ENCODE measurements around the gene SPIRE2. TPM values are rescaled to one million over a fixed set of nuclear protein-coding genes. Genes with fewer than 3 reads are reported as not detected.

The SPIRE2 gene
- polyA plus RNA-seq, 1 donor (not counting 4 experiments of a cell fraction or from before 2014, with no cell fraction given): 1.1 TPM

DNA sequence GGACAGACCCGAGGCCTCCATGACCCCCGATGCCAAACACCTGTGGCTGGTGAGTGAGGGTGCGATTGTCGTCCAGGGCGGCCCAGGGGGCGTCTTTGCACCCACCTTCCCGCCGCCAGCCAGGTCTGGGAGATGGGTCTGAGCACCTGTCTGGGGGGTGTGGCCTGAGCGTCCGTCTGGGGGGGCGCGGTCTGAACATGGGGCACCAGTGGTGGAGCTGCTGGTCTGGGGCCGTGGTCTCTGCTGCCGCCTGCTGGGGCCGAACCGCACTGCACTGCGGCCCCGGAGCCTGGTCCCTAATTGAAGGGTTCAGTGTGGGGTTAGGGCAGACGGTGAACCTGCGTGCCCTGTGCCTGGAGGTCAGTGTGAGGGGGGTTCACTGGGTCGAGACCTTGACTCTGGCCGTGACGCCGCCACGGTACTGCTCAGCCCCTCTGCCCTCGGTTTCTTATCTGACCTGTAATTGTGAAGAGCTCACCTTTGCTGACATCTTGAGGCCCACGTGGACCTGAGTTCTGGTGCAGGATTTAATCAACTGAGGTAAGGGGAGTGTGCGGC, 32.6 kb downstream of the SPIRE2 start:
- Histone ChIP-seq H3K9me1 (ENCODE audit: control insufficient read depth, extremely low read depth, insufficient read depth, low read length) (no peaks in the 10 kb centered on the region), H3K79me2 (ENCODE audit: control insufficient read depth, insufficient read depth, low read length) (no peaks in the 10 kb centered on the region), H3K4me2 (ENCODE audit: control insufficient read depth, extremely low read depth, insufficient read depth, low read depth, low read length) (no peak overlapping the region), H4K20me1 (ENCODE audit: control insufficient read depth, extremely low read depth, insufficient read depth, low read length) (no peaks in the 10 kb centered on the region), H3K36me3 (ENCODE audit: control insufficient read depth in 2 of 2, extremely low read depth in 1 of 2, insufficient read depth in 2 of 2, low read length in 2 of 2) (no peaks in the 10 kb centered on the region), H3K9me3 (ENCODE audit: control insufficient read depth, low read depth, low read length) (no peaks in the 10 kb centered on the region), H3K4me1 (ENCODE audit: control insufficient read depth, extremely low read depth, insufficient read depth, low read length) (peaks cover 16% of the 10 kb centered on the region), H2AFZ (ENCODE audit: control insufficient read depth, low read length) (no peak overlapping the region), H3K27me3 (ENCODE audit: control insufficient read depth, extremely low read depth, insufficient read depth, low read length) (no peaks in the 10 kb centered on the region), H3K27ac (ENCODE audit: control insufficient read depth, insufficient read depth, low read length) (no peak overlapping the region), H3K4me3 (ENCODE audit: control insufficient read depth in 2 of 3, extremely low read depth in 1 of 3, insufficient read depth in 2 of 3, low read depth in 1 of 3, low read length in 3 of 3) (no peak overlapping the region), H3K9ac (ENCODE audit: control insufficient read depth, extremely low read depth, insufficient read depth, low read length) (no peak overlapping the region)
- no peak for DNase-seq (ENCODE audit: low read depth, low spot score)
- no peak for FAIRE-seq
- TF ChIP-seq EZH2 (IDR thresholded peaks at IDR 0.05; ENCODE audit: low read length): no peak
- TF ChIP-seq, protein P1, sequence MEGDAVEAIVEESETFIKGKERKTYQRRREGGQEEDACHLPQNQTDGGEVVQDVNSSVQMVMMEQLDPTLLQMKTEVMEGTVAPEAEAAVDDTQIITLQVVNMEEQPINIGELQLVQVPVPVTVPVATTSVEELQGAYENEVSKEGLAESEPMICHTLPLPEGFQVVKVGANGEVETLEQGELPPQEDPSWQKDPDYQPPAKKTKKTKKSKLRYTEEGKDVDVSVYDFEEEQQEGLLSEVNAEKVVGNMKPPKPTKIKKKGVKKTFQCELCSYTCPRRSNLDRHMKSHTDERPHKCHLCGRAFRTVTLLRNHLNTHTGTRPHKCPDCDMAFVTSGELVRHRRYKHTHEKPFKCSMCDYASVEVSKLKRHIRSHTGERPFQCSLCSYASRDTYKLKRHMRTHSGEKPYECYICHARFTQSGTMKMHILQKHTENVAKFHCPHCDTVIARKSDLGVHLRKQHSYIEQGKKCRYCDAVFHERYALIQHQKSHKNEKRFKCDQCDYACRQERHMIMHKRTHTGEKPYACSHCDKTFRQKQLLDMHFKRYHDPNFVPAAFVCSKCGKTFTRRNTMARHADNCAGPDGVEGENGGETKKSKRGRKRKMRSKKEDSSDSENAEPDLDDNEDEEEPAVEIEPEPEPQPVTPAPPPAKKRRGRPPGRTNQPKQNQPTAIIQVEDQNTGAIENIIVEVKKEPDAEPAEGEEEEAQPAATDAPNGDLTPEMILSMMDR (optimal IDR thresholded peaks at IDR 0.05 in 1 of 3, IDR thresholded peaks at IDR 0.05 in 1 of 3, conservative IDR thresholded peaks at IDR 0.05 in 1 of 3; ENCODE audit: extremely low read depth in 1 of 3, insufficient read depth in 2 of 3, low read length in 3 of 3): peak; percentile 83 to 99 (median 98)
- dilution Hi-C loops (cut with MboI; ENCODE audit: extremely low pct_ligation_motif_present, low sequenced_read_pairs): no loop called here

GRCh38 chr16:89861648-89862047, 33.4 kb downstream of the SPIRE2 start:
- Histone ChIP-seq H3K9me3 (ENCODE audit: control insufficient read depth, low read depth, low read length) (no peaks in the 10 kb centered on the region), H3K27me3 (ENCODE audit: control insufficient read depth, extremely low read depth, insufficient read depth, low read length) (no peaks in the 10 kb centered on the region), H3K79me2 (ENCODE audit: control insufficient read depth, insufficient read depth, low read length) (no peaks in the 10 kb centered on the region), H3K36me3 (ENCODE audit: control insufficient read depth in 2 of 2, extremely low read depth in 1 of 2, insufficient read depth in 2 of 2, low read length in 2 of 2) (no peaks in the 10 kb centered on the region), H3K9me1 (ENCODE audit: control insufficient read depth, extremely low read depth, insufficient read depth, low read length) (no peaks in the 10 kb centered on the region), H3K27ac (ENCODE audit: control insufficient read depth, insufficient read depth, low read length) (no peak overlapping the region), H3K4me3 (ENCODE audit: control insufficient read depth in 2 of 3, extremely low read depth in 1 of 3, insufficient read depth in 2 of 3, low read depth in 1 of 3, low read length in 3 of 3) (no peak overlapping the region), H2AFZ (ENCODE audit: control insufficient read depth, low read length) (no peak overlapping the region), H3K4me1 (ENCODE audit: control insufficient read depth, extremely low read depth, insufficient read depth, low read length) (peaks cover 16% of the 10 kb centered on the region), H4K20me1 (ENCODE audit: control insufficient read depth, extremely low read depth, insufficient read depth, low read length) (no peaks in the 10 kb centered on the region), H3K9ac (ENCODE audit: control insufficient read depth, extremely low read depth, insufficient read depth, low read length) (no peak overlapping the region), H3K4me2 (ENCODE audit: control insufficient read depth, extremely low read depth, insufficient read depth, low read depth, low read length) (no peak overlapping the region)
- FAIRE-seq (no peak), DNase-seq (ENCODE audit: low read depth, low spot score) (no peak)
- dilution Hi-C loops (cut with MboI; ENCODE audit: extremely low pct_ligation_motif_present, low sequenced_read_pairs): no loop called here
- TF ChIP-seq, protein P1 (optimal IDR thresholded peaks at IDR 0.05 in 1 of 3, IDR thresholded peaks at IDR 0.05 in 1 of 3, conservative IDR thresholded peaks at IDR 0.05 in 1 of 3; ENCODE audit: extremely low read depth in 1 of 3, insufficient read depth in 2 of 3, low read length in 3 of 3): no peak
- no peak for TF ChIP-seq EZH2 (IDR thresholded peaks at IDR 0.05; ENCODE audit: low read length)
